Stimulated activated naive B cell treated with anti-CD40 and anti-IgM and Interleukin-4, amounts not matched to agents 10 μg/mL and 1 μg/mL and 100 μg/mL, for 72 hours (primary cell): ENCODE measurements around the gene AHCYL2.
A peak's percentile ranks its signal among the peaks of the same experiment; 100 is the strongest.
"Not testable (repeated sequence)": the region's sequence is repeated elsewhere in the genome, so short reads cannot be mapped to it uniquely, and the experiment has no call there.

ENCODE experiments used
- ATAC-seq, 2 donors: fragments of 150-1000 bp; cut with Tn5 transposase; replicated peaks; 2 replicates each; pipeline ENCODE4 v1.10.0; 2021; ENCODE audit warnings: moderate library complexity in 1 of 2
- DNase-seq: peaks from one replicate; pipeline ENCODE4 v3.0.0; 2021
- H3K27ac Mint-ChIP-seq: one replicate; pipeline ENCODE4 v1.8.0; 2022; ENCODE audit warnings: mild to moderate bottlenecking, mixed read lengths
- H3K27me3 Mint-ChIP-seq, 2 donors: one replicate each; pipeline ENCODE4 v1.8.0; 2022; ENCODE audit warnings: mixed read lengths in 2 of 2
- H3K36me3 Mint-ChIP-seq, 2 donors: one replicate each; pipeline ENCODE4 v1.8.0; 2022; ENCODE audit warnings: mixed read lengths in 2 of 2, mild to moderate bottlenecking in 1 of 2
- H3K4me1 Mint-ChIP-seq, 2 donors: one replicate each; pipeline ENCODE4 v1.8.0; 2022; ENCODE audit warnings: mixed read lengths in 2 of 2, mild to moderate bottlenecking in 1 of 2
- H3K4me3 Mint-ChIP-seq, 2 donors: one replicate each; pipeline ENCODE4 v1.8.0; 2022; ENCODE audit warnings: mild to moderate bottlenecking in 2 of 2, mixed read lengths in 2 of 2, moderate library complexity in 1 of 2
- H3K9me3 Mint-ChIP-seq, 2 donors: one replicate each; pipeline ENCODE4 v1.8.0; 2022; ENCODE audit warnings: mixed read lengths in 2 of 2, mild to moderate bottlenecking in 1 of 2

Gene AHCYL2

DNA sequence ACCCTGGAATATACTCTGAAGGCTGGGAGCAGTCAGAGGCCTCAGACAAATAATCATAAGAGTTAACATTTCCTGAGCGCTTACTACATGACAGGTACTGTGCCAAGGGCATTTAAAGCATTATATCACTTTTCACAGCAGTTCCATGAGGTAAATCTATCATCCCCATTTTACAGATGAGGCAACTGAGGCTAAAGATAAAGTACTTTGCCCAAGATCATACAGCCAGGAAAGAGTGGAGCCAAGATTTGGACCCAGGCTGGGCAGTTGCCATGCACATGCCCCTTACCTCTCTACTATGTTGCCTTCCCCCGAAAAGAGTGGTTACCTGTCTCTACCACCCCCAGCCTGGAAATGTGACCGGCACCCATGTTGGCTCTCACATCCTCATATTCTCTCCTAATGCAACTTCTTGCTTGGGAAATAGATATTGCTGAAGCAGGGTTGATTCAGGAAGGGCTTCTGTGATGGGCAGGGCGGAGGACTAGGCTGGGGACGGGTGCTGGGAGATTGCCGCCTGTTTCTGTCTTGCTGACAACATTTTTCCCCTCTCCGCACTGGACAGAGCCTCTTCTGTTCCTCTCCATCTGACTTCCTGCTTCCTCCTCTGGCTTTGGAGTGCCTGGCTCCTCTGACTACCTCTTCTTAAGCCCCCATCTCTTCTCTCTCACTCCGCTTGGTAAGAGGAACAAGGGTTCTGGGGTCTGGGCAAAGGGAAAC lies 22.6 kb upstream of the AHCYL2 start:
- Mint-ChIP-seq H3K36me3 (no peaks in the 10 kb centered on the region), H3K27me3 (no peaks in the 10 kb centered on the region), H3K4me3 (no peak overlapping the region), H3K9me3 (no peaks in the 10 kb centered on the region), H3K27ac (no peak overlapping the region), H3K4me1 (peaks cover 4 to 9% of the 10 kb centered on the region in 2 donors)
- no peak for ATAC-seq
- DNase-seq = no peak

DNA sequence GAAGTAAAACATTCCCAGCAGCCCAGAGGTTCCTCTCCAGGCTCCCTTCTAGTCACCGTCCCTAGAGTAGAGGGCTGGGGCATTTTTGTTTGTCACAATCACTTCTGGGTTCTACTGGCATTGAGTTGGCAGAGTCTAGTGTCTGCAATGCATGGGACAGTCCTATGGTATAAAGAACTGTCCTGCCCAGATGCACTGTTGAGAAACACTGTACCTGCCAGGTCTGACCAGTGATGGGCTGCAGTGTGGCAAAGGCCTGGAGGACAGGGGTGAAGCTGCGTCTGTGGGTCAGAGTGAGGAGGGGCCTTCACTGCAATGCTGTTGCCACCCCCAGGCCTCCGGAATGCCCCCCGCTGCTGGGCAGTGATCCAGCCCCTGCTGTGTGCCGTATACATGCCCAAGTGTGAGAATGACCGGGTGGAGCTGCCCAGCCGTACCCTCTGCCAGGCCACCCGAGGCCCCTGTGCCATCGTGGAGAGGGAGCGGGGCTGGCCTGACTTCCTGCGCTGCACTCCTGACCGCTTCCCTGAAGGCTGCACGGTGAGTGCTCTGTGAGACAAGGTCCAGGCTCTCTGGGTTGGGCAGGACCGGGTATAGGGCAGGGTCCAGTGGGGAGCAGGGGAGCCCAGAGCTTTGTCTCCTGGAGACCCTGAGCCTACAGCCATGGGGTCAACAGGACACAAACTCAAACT lies 21.6 kb upstream of the AHCYL2 start:
- Mint-ChIP-seq H3K36me3 (no peaks in the 10 kb centered on the region), H3K27me3 (no peaks in the 10 kb centered on the region), H3K4me3 (no peak overlapping the region), H3K9me3 (no peaks in the 10 kb centered on the region), H3K27ac (no peak overlapping the region), H3K4me1 (peaks cover 3% of the 10 kb centered on the region in 2 donors)
- no peak for ATAC-seq
- no peak for DNase-seq

DNA sequence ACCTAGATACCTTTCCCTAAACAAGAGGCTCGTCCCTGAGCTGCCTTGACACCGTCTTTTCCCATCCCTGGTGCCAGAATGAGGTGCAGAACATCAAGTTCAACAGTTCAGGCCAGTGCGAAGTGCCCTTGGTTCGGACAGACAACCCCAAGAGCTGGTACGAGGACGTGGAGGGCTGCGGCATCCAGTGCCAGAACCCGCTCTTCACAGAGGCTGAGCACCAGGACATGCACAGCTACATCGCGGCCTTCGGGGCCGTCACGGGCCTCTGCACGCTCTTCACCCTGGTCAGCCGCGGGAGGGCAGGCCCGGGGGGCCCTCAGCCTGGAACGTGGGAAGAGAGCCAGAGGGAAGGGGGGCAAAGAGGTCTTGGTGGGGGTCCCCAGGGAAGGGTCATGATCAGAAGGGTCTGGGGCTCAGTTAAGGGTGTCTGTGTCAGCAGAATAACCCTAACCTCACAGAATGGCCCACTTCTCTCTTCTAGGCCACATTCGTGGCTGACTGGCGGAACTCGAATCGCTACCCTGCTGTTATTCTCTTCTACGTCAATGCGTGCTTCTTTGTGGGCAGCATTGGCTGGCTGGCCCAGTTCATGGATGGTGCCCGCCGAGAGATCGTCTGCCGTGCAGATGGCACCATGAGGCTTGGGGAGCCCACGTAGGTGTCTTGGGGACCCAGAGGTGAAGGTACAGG lies 19.6 kb upstream of the AHCYL2 start:
- DNase-seq (no peak), ATAC-seq (peak in 1 of 2 donors; percentile 56)
- Mint-ChIP-seq H3K9me3 (no peaks in the 10 kb centered on the region), H3K27me3 (no peaks in the 10 kb centered on the region), H3K4me1 (peaks cover 2 to 3% of the 10 kb centered on the region in 2 donors), H3K4me3 (no peak overlapping the region), H3K36me3 (no peaks in the 10 kb centered on the region), H3K27ac (no peak overlapping the region)

DNA sequence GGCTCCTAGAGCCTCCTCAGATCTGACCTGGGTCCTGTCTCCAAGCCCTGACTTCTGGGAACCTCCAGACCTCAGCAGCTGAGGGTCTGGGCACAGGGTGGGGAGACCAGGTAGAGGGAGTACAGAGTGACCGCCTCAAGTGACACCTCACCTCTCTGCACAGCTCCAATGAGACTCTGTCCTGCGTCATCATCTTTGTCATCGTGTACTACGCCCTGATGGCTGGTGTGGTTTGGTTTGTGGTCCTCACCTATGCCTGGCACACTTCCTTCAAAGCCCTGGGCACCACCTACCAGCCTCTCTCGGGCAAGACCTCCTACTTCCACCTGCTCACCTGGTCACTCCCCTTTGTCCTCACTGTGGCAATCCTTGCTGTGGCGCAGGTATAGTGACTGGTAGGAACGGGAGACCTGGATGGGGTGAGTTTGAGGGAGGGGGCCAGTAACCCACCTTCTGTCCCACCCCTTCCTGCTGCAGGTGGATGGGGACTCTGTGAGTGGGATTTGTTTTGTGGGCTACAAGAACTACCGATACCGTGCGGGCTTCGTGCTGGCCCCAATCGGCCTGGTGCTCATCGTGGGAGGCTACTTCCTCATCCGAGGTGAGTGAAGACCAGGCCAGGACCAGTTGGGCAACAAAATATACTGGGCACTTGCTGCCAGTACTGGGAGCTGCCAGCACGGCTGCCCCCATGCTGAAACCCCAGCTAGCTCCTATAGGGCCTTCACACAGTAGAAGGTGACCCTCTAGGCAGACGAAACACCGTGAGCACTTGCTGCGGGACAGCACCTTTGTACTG lies 18.6 kb upstream of the AHCYL2 start:
- H3K4me1 Mint-ChIP-seq = peaks cover 5 to 6% of the 10 kb centered on the region in 2 donors
- no peaks in the 10 kb centered on the region for H3K9me3 Mint-ChIP-seq
- no peak overlapping the region for H3K27ac Mint-ChIP-seq
- ATAC-seq (no peak), DNase-seq (no peak)
- H3K36me3 Mint-ChIP-seq = no peaks in the 10 kb centered on the region
- H3K27me3 Mint-ChIP-seq = no peaks in the 10 kb centered on the region
- no peak overlapping the region for H3K4me3 Mint-ChIP-seq

DNA sequence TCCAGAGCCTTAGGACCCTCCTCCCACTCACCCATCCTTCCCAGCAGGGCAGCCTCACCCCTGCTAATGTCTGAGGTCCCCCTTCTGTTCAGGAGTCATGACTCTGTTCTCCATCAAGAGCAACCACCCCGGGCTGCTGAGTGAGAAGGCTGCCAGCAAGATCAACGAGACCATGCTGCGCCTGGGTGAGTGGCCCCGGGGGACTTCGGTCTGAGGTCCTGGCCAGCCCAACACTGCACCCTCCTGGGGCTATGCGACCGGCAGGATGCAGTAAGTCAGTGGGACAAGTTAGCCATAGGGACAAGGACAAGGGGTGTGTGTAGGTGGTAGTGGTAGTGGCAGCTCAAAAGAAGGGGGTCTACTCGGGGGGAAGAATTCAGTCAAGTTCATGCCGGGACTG lies 16.2 kb upstream of the AHCYL2 start:
- Mint-ChIP-seq H3K27me3 (no peaks in the 10 kb centered on the region), H3K36me3 (no peaks in the 10 kb centered on the region), H3K4me3 (no peak overlapping the region), H3K27ac (no peak overlapping the region), H3K9me3 (no peaks in the 10 kb centered on the region), H3K4me1 (peaks cover 4 to 6% of the 10 kb centered on the region in 2 donors)
- DNase-seq (no peak), ATAC-seq (no peak)

DNA sequence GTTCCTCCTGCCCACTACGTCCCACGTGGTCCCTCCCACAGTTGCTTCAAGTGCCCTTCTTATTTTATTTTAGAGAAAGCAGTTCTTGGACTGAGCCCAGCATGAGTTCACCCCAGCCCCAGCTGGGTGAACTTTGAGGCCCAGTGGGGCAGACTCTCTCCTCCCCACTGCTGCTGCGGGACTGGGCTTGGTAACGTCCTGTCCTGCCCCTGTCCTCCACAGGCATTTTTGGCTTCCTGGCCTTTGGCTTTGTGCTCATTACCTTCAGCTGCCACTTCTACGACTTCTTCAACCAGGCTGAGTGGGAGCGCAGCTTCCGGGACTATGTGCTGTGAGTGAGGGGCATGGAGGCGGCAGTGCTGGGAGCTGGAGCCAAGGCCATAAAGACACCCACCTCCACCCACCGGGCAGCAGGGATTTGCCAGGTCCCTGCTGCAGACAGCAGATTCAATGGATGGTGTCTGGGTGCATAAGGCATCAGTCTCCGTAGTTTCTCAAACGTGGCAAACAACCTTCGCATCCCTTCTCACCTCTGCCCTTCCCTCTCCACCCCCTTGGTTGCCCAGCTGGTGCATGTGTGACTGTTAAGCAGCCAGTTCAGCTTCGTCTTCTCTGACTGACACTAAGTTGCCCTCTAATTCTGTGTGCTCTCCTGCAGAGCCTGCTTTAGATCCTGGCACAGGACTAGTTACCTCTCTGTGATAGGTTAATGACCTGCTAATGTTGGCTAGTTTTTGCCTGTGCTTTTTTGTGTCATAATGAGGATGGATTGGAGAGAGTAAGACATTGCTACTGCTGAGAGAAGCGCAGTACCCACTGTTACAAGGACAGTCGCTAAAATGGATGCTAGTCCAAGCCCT lies 15.5 kb upstream of the AHCYL2 start:
- no peak overlapping the region for H3K27ac Mint-ChIP-seq

DNA sequence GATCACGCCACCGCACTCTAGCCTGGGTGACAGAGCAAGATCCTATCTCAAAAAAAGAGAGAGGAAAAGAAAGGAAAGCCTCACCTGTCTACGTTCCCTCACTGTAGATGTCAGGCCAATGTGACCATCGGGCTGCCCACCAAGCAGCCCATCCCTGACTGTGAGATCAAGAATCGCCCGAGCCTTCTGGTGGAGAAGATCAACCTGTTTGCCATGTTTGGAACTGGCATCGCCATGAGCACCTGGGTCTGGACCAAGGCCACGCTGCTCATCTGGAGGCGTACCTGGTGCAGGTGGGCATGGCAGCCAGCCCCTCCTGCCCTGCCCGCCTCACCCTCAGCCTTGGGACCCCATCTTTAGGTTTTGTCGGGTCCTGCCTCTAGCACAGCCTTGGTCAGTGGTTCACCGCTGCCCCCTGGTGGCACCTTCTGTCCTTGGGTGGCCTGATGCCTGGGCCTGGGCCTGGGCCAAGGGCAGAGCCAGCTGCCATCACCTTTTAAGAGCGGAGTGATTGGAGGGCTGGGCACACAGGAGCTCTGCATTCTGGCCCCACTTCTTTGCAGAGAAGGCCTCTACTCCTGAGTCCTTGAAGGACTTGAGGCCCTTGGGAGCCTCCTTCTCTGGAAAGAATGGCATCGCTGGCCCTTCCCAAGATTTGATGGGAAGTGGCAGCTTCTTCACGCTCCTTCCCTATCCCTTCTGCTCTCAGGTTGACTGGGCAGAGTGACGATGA lies 14.4 kb upstream of the AHCYL2 start:
- H3K27me3 Mint-ChIP-seq = no peaks in the 10 kb centered on the region
- no peaks in the 10 kb centered on the region for H3K36me3 Mint-ChIP-seq
- H3K4me1 Mint-ChIP-seq = peaks cover 3 to 6% of the 10 kb centered on the region in 2 donors
- DNase-seq (peak; percentile 60), ATAC-seq (peak; percentile 97 to 98)
- no peaks in the 10 kb centered on the region for H3K9me3 Mint-ChIP-seq
- no peak overlapping the region for H3K4me3 Mint-ChIP-seq
- no peak overlapping the region for H3K27ac Mint-ChIP-seq

More for the DNA sequence above, 15.5 kb upstream of the AHCYL2 start:
- ATAC-seq = no peak
- Mint-ChIP-seq H3K4me1 (peaks cover 3 to 6% of the 10 kb centered on the region in 2 donors), H3K9me3 (no peaks in the 10 kb centered on the region), H3K4me3 (no peak overlapping the region), H3K27me3 (no peaks in the 10 kb centered on the region), H3K36me3 (no peaks in the 10 kb centered on the region)
- DNase-seq = no peak

DNA sequence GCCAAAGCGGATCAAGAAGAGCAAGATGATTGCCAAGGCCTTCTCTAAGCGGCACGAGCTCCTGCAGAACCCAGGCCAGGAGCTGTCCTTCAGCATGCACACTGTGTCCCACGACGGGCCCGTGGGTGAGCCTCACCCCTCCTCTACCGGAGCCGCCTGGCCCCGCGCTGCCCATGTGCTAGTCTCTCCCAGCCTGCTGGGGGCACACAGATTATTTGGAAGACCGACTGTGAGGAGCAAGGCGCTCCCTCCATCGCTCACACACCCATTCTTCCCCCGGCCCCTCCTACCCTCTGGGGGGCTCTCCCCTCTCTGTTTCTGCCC lies 13.9 kb upstream of the AHCYL2 start:
- Mint-ChIP-seq H3K4me3 (no peak overlapping the region), H3K27ac (no peak overlapping the region), H3K36me3 (no peaks in the 10 kb centered on the region), H3K9me3 (no peaks in the 10 kb centered on the region), H3K27me3 (no peaks in the 10 kb centered on the region), H3K4me1 (peaks cover 3 to 6% of the 10 kb centered on the region in 2 donors)
- no peak for DNase-seq
- ATAC-seq = no peak

DNA sequence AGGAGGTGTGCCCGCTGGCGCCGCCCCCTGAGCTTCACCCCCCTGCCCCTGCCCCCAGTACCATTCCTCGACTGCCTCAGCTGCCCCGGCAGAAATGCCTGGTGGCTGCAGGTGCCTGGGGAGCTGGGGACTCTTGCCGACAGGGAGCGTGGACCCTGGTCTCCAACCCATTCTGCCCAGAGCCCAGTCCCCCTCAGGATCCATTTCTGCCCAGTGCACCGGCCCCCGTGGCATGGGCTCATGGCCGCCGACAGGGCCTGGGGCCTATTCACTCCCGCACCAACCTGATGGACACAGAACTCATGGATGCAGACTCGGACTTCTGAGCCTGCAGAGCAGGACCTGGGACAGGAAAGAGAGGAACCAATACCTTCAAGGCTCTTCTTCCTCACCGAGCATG lies 12.7 kb upstream of the AHCYL2 start:
- H3K36me3 Mint-ChIP-seq = no peaks in the 10 kb centered on the region
- no peaks in the 10 kb centered on the region for H3K27me3 Mint-ChIP-seq
- no peak for DNase-seq
- no peak overlapping the region for H3K4me3 Mint-ChIP-seq
- H3K9me3 Mint-ChIP-seq = no peaks in the 10 kb centered on the region
- peaks cover 3 to 6% of the 10 kb centered on the region in 2 donors for H3K4me1 Mint-ChIP-seq
- no peak for ATAC-seq
- H3K27ac Mint-ChIP-seq = no peak overlapping the region

DNA sequence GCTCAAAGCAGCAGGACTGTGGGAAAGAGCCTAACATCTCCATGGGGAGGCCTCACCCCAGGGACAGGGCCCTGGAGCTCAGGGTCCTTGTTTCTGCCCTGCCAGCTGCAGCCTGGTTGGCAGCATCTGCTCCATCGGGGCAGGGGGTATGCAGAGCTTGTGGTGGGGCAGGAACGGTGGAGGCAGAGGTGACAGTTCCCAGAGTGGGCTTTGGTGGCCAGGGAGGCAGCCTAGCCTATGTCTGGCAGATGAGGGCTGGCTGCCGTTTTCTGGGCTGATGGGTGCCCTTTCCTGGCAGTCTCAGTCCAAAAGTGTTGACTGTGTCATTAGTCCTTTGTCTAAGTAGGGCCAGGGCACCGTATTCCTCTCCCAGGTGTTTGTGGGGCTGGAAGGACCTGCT lies 12.2 kb upstream of the AHCYL2 start:
- H3K4me1 Mint-ChIP-seq = peaks cover 3 to 6% of the 10 kb centered on the region in 2 donors
- DNase-seq (no peak), ATAC-seq (no peak)
- no peaks in the 10 kb centered on the region for H3K9me3 Mint-ChIP-seq
- H3K27me3 Mint-ChIP-seq = no peaks in the 10 kb centered on the region
- H3K4me3 Mint-ChIP-seq = no peak overlapping the region
- H3K27ac Mint-ChIP-seq = no peak overlapping the region
- no peaks in the 10 kb centered on the region for H3K36me3 Mint-ChIP-seq

DNA sequence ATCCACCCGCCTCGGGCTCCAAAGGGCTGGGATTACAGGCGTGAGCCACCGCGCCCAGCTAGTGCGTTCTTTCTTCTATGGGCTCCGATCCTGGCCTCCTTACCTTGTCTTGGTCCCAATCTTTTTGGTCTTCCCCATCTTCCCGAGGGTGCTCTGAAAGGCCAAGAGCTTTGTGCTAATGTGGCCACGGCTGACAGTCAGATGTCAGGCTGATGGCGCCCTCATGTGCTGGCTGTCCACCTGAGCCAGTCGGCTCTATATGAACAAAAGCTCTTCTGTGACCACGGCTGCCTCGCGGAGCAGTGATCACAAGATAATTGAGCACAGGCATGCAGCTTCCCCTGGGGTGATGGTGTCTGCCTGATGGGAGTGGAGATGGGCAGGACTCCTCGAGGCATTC lies 11.0 kb upstream of the AHCYL2 start:
- Mint-ChIP-seq H3K36me3 (no peaks in the 10 kb centered on the region), H3K27me3 (no peaks in the 10 kb centered on the region), H3K9me3 (no peaks in the 10 kb centered on the region), H3K4me1 (peaks cover 6 to 12% of the 10 kb centered on the region in 2 donors), H3K4me3 (no peak overlapping the region), H3K27ac (peak overlapping the region; percentile 15)
- ATAC-seq (no peak), DNase-seq (no peak)

DNA sequence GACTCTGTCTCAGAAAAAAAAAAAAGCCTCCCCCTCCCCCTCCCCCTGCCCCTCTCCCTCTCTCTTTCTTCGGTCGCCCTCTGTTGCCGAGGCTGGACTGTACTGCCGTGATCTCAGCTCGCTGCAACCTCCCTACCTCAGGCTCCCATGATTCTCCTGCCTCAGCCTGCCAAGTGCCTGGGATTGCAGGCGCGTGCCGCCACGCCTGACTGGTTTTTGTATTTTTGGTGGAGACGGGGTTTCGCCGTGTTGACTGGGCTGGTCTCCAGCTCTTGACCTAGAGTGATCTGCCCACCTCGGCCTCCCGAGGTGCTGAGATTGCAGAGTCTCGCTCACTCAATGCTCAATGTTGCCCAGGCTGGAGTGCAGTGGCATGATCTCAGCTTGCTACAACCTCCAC lies 9.1 kb upstream of the AHCYL2 start:
- H3K4me3 Mint-ChIP-seq, DNase-seq, H3K4me1 Mint-ChIP-seq, H3K27me3 Mint-ChIP-seq, ATAC-seq, H3K27ac Mint-ChIP-seq, H3K36me3 Mint-ChIP-seq, H3K9me3 Mint-ChIP-seq: not testable (repeated sequence)

DNA sequence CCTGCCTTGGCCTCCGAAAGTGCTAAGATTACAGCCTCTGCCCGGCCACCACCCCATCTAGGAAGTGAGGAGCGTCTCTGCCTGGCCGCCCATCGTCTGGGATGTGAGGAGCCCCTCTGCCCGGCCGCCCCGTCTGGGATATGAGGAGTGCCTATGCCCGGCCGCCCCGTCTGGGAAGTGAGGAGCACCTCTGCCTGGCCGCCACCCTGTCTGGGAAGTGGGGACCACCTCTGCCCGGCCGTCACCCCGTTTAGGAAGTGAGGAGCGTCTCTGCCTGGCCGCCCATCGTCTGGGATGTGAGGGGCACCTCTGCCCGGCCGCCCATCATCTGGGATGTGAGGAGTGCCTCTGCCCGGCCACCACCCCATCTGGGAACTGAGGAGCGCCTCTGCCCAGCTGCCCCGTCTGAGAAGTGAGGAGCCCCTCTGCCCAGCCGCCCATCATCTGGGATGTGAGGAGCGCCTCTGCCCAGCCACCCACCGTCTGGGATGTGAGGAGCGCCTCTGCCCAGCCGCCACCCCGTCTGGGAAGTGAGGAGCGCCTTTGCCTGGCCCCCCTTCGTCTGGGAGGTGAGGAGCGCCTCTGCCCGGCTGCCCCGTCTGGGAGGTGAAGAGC lies 8.6 kb upstream of the AHCYL2 start:
- not testable (repeated sequence) for H3K4me1 Mint-ChIP-seq, ATAC-seq, H3K9me3 Mint-ChIP-seq, H3K4me3 Mint-ChIP-seq, H3K27ac Mint-ChIP-seq, H3K36me3 Mint-ChIP-seq, H3K27me3 Mint-ChIP-seq, DNase-seq
